ENCODE results near the gene MEPCE.

Gene MEPCE

DNA sequence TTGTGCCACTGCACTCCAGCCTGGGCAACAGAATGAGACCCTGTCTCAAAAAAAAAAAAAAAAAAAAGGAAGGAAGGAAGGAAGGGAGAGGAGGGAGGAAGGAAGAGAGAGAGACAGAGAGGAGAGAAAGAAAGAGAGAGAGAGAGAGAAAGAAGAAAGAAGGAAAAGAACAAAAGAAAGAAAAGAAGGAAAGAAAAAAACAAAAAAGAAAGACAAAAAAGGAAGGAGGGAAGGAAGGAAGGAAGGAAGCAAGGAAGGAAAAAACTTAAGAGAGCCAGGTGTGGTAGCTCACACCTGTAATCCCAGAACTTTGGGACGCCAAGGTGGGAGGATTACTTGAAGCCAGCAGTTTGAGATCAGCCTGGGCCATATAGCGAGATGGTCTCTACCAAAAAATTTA lies 35.2 kb downstream of the MEPCE start:
- no peak for DNase-seq (ENCODE audit: low spot score)

DNA sequence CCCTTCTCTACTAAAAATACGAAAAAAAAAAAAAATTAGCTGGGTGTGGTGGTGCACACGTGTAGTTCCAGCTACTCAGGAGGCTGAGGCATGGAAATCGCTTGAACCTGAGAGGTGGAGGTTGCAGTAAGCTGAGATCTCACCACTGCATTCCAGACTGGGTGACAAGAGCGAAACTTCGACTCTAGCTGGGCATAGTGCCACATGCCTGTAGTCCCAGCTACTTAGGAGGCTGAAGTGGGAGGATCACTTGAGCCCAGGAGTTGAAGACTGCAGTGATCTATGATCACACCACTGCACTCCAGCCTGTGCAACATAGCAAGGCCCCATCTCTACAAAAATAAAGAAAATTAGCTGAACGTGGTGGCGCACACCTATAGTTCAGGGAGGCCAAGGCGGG lies 35.7 kb downstream of the MEPCE start:
- DNase-seq (ENCODE audit: low spot score): no peak

DNA sequence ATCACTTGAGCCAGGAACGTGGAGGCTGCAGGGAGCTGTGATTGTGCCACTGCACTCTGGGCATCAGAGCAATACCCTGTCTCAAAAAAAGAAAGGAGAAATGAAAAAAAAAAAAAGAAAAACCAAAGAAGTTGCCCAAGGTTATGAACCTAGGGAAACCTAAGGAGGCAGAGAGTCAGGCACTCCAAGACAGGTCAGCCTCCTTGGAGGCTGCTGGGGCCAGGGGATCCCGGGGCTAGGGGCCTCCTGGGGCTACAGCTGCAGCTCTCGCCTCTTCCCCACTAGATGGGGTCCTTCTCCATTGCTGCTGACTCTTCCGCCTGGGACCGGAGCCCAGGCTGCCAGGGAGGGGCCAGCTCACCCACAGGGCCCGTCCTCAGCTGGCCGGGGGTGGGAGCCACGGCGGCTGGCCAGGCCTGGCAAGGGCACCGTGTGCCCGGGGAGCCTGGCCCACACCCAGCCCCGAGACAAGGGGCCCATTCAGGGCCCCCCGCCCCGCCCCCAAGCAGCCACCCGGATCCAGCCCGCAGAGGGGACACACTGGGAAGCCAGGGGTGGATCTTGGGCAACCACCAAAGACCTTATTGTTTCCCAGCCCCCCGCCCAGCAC lies 36.2 kb downstream of the MEPCE start:
- no peak for DNase-seq (ENCODE audit: low spot score)

DNA sequence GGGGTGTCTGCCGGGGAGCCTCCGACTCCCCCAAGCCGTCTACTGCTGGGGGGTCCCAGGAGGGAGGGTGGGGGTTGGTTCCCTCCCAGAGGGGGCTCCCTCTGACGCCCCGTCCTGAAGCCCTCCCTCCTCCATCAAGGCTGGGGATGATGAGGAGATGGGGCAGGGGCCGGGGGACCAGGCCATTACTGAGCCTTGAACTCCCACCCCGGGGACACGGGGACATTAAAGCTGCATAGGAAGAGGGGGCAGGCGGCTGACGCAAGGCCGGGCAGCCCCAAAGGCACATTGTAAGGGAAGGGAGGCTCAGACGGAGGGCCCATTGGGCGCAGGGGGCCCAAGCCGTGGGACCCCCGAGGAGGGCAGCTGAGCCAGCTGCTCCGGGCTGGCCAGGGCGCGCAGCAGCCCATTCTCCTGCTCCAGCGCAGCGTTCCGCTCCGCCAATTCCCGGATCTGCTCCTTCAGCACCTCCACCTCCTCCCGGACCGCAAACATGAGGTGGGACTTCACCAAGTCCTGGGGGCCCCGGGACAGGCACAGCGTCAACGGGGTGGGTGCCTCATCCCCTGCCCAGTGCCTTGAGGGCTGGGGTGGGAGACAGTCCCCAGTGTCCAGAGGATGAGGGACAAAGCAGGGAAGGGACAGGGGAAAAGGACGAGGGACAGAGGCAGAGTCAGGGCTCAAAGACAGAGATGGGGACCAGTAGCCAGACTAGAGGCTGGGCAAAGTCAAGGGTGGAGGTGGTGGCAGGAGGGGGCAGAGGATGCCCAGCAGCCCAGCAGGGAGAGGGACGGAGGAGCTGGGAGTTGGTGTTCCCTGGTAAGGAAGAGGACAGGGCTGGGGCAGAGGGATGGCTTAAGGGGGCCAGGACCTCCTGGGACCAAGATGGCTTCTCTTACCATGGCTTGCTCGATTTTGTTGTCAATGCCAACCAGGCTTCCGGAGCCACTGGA lies 37.3 kb downstream of the MEPCE start:
- DNase-seq (ENCODE audit: low spot score): no peak

DNA sequence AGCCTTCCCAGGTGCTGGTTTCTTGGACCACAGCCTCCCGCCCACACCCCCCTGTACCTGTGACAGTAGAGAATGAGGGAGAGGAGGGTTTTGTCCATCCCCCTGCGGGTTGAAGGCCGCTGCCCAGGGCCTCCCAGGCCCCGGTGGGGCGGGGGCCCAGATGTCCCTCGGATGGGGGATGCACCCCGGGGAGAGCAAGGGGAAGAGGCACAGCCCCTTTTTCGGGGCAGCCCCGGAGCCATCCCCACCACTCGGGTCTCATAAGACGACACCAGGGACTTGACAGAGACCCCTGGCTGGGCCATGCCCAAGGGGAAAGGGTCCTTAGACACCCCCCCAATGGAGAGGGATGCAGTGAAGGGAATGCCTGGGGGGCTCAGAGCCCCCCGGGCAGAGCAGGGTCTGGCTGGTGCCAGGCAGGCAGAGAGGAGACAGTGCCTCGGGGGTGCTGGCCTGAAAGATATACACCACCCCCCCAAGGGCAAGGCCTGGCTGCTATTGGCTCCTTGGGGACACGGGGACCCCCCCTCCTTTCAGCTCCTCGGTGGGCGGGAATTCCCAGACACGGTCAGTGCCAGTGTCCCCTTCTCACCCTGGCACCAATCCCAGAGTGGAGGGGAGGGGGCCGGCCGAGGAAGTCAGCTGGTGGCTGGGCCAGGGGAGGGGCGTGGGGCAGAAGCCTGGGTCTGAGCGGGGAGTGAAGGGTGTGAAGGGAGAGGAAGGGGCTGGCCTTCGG lies 38.2 kb downstream of the MEPCE start:
- no peak for DNase-seq (ENCODE audit: low spot score)

DNA sequence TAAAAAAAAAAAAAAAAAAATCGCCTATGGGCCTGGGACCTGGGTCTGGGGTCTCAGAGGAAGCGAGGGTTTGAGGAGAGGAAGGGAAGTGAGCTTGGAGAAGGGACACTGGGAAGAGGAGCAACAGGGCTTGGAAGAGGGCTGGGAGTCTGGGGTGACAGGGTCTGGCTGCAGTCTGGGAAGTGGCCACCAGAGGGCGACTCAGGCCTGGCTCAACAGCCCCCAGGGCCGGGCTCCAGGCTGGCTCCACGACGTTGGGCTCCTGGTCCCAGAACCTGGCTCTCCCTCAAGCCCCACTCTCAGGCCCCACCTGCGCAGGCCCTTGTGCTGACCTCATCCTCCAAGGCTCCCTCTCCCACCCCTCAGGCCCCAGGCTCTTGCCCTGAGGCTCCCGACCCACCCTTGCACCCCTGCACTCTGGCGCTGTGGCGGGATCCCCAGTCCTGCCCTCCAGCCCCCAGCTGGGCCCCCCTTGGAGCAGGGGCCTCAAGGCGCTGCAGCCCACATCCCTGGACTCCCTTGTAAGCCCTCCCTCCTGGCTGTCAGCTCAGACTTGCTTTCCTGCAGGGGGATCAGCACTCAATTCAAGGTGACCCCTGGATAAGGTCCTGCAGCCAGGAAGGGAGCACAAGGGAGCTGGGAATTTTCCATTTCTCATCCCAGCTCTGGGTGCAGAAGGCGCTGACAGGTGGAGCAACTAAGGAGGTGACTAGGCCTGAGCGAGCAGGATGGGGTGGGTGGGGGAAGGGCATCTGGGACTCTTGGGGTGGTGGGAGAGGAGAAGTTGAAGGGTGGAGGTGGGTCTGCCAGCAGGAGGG lies 39.8 kb downstream of the MEPCE start:
- DNase-seq (ENCODE audit: low spot score): peak; percentile 76

DNA sequence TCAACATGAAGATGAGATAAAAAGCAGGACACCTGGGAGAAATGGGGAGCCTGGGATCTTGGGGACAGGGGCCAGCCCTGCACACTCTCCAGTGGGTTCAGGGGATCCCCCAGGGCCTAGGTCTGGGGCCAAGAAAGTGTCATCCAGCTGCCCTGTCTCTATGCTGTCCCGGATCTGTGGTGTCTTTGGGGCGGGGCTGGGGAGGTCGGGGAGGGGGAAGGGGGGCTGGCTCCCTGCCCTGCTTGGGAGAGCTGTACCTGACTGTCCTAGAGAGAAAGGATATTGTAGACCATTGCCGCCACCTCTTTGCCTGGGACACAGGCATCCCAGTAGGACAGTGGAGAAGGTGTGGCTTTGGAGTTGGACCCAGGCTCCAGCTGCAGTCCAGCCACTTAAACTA lies 41.4 kb downstream of the MEPCE start:
- DNase-seq (ENCODE audit: low spot score): no peak

DNA sequence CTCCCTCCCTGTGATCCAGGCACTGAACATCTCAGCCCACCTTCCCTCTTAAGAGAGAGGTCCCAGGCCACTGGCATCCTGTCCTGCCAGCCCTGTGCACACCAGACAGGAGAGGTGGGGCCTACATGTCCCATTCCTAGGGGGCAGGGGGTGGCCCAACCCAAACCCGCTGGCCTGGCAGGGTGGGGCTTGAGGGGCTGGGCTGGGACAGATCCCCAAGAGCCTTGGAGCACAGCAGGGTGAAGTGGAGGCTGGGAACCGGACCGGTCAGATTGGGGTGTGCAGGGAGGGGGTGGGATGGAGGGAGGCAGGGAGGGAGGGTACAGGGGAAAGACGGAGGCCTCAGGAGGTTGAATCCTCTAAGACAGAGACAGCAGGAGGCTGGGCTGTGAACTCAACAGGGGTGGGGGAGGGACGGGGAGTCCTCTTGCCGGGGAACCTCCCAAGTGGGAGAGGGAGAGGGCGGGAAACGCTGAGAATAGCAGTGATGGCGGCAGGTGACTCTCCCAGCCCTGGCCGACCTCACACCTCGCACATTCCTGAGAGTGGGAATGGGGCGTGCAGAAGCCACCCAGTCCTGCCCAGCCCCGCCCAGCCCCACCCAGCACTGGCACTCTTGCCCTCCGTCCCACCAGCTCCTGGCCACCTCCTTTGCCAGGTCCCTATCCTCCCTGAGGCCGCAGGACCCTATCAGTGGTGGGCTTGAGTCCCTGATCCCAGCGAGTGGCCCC lies 42.7 kb downstream of the MEPCE start:
- DNase-seq (ENCODE audit: low spot score): no peak

DNA sequence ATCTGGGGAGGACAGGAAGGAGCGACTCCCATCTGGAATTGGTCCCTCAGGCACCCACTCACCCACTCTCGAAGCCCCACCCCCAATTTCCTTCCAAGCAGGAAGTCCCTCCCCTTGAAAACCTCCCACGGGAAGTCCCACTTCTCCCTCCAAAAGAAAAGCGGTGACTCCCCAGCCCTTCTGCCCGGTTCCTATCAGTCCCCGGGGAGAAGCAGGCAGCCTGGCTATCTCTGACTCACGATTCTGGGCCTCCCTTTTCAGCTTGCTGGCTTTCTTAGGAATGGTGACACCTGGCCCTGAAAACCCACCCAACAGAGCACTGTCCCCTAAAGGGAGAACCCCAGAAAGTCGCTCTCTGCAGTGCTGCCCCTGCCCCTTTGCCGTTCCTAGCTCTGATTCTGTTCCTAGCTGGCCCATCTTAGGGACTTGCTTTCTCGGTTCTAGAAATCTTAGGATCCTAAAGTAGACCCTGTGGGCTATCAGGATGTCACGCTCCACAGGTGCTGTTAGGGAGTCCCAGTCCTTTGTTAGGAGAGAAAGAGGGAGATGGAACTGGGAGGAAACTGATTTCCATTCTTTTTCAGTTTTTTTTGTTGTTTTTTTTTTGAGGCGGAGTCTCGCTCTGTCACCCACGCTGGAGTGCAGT lies 43.3 kb downstream of the MEPCE start:
- DNase-seq (ENCODE audit: low spot score): no peak

DNA sequence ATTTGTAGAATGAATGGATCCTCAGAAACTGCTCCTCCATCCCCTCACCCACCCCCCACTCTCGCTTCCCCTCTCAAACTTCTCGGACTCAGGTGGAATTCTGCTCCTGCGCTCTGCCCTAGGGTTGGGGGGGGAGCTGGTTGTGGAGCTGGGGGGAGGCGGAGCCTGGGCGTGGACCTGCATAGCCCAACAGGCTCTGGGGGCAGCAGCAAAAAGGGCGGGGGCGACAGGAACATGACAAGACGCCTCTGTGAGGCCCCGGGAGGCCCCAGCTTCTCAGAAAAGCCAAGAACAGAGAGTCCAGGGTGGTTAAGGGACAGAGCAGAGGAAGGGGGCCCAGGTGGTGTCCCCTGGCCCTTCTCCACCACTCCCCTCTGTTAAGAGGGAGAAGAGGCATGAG lies 45.9 kb downstream of the MEPCE start:
- DNase-seq (ENCODE audit: low spot score): no peak

DNA sequence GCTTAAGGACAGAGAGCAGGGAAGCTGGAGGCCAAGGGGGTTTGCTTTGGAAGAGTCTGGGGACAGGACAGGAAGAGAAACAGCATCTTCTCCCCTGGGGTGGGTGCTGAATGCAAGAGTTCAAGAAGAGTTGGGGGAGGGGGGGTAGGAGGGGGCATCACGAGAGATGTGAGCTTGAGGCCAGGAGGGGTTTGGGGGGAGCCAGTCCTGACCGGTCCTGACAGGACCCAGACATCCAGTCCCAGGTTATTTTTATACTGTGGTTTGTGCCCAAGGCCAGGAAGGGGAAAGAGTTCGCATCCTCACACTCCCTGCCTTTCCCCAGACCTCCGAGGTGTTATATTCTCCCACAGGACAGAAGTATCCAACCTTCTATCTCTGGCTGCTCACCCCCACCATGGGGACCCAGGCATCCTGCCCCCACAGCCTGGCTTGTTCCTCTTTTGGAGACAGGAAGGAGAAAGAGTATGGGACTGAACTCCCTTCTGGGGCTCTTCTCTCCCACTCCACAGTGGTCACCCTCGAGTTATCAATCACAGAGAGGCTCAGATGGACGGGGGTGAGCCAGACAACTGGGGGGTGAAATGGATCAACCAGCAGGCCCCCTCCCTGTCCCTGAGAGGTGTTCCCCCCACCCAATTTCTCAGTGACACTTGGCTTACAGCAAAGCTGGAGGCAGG lies 46.6 kb downstream of the MEPCE start:
- no peak for DNase-seq (ENCODE audit: low spot score)

DNA sequence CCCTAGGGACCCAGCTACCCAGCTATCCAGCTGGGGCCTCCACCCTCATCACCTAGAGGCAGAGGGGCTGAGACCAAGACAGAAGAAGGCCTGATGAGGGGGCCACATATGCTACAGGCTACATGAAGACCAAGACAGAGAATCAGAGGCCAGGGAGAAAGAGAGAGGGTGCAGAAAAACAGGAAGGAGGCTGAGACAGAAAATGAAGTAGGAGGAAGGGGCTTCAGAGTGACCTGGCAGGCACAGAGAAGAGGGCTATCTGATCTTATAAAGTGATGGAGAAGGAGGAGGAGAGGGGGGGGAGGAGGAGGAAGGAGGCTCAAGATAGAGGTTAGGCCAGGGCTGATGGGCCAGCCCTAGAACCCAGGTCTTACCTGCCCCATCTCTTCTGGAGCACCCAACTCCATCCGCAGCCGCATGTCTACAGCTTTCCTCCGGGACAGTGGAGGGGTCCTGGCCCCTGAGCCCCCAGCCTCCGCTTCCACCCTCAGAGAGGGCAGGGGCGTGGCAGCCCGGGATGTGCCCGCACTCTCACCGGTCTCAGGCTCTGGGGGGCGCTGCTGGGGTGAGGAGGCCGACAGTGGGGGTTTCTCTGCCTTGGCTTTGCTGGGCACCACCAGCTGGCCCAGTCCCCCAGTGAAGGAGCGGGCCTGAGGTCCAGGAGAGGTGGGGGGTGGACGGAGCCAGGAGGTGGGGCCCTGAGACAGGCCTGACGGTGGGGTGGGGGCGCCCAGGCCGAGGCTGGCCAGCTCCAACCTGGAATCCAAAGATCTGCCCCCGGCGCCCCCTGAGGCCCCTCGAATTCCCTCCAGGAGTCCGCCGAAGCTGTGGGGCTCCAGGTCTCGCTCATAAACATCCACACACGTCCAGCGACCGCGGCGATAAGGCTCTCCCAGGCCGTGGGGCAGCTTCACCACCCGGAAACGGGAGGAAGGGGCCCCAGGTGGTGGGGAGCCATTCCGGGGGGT lies 47.6 kb downstream of the MEPCE start:
- peak; percentile 75 for DNase-seq (ENCODE audit: low spot score)

DNA sequence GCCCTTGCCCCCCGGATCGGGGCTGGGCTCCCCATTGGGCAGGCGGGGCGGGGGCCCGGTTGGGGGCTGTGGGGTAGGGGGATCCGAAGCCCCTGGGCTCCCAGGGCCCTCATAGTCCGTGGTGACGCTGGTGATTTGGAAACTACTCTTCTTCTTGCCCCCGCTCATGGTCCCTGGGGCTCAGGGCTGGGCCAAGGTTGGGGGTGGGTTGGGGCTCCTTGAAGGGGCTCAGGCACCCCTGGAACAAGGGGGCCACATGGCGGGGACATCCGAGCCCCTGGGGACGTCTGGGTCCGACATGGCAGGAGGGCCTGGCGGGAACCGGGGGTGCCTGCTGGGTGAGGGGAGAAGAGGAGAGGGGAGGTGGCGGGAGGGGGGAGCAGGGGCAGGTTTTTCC lies 48.2 kb downstream of the MEPCE start:
- peak; percentile 53 for DNase-seq (ENCODE audit: low spot score)

DNA sequence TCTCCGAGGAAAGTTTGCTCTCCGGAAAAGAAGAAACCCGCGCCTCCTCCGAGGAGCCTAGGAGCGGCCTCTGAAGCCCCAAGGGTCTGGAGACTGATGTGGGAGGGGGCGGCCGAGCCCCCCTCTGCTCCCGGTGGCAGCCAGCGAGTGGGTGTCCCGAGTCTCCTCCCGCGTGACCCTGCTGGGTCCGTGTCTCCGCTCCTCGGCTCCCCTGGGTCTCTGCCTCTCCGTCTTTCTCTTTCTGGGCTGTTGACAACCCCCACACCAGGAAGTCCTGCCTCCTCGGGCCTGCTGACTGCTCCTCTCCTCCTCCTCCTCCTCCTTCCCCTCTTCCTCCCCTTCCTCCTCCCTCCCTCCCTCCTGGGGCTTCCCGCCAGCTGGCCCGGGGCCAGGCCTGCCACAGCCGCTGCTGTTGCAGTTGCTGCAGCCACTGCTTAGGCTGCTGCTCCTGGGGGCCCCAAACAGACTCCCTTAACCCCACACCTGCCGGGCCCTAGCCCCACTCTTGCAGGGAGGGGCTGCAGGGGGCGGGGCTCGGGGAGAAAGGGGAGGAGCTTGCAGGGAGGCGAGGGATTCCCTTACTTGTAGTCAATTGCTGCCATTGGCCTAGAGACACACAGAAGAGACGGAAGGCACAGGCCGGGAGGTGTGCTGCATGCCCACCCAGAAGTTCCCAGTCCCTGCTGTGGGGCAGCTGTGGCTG lies 49.5 kb downstream of the MEPCE start, which contains the start of gene TSC22D4:
TSC22D4 (minus strand) TSS at position 257 of the 703 bp plus-strand sequence. CDS start 1,176 bp downstream, outside the sequence.
- DNase-seq (ENCODE audit: low spot score): peak; percentile 99

DNA sequence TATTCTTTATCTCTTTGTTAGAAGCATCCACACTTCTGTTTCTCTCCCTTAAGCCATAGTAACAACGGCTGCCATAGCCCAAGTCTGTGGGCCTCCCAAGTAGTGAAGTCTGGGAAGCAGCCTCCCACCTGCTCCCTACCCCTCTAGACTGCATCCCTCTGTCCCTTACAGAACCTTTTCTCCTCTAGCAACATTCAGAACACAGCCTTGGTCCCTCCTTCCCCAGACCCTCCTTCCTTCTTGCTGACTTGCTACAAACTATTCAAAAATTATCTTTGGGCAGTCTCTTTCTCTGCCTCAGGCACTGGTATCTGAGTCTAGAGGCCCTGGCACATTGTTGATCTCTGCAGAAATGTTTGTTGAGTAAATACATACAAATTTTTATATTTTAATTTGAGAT lies 51.8 kb downstream of the MEPCE start:
- no peak for DNase-seq (ENCODE audit: low spot score)

DNA sequence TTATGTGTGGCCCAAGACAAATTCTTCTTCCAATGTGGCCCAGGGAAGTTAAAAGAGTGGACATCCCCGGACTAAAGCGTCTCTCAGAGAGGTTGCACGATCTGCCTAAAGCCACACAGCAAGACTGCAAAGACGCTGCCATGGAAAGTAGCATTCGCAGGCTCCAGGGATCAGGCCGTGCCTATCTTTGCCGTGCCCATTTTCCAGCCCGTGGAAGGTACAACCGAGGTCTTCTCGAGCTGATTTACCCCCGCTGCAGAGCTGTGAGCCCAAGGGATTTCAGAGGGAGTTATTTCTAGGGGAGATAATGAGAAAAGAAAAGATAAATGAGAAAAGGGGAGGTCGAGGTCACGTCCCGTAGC lies 53.1 kb downstream of the MEPCE start:
- DNase-seq (ENCODE audit: low spot score): no peak

DNA sequence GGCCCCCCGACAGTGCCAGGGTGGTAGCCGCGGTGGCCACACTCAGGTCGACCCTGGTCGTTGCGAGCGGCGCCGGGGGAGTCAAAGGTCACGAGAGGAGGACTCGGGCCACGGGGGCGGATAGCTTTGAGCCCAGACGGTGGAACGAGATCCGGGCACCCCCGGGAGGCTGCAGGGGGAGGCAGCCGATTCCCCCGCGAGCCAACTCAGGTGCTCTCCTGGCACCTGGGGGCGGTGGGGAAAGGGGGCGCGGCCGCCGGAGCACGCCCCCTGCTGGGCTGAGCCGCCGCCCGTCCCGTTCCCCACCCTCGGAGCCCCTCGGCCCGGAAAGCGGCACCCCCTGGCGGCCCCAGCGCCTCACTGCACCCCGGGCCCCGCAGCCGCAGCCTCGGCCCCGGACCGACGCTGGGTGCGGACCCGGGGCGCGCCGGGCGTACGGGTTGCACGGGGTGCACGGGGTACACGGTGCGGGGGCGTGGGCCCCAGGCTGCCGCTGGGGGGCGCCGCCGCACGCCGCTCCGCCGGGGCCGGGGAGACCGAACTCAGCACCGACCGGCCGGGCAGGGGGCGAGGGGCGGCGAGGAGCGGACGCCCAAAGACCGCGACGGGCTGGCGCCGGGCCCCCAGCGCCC lies 53.6 kb downstream of the MEPCE start:
- peak; percentile 89 for DNase-seq (ENCODE audit: low spot score)
